Neural cell (in vitro differentiated cells): ENCODE data around the gene LIMCH1. TPM values are rescaled to one million over a fixed set of nuclear protein-coding genes. Genes with fewer than 3 reads are reported as not detected.
A peak's percentile ranks its signal among the peaks of the same experiment; 100 is the strongest.

Experiments
- H2AFZ ChIP-seq: fragments of 200-600, 300-800 bp; sonication (generic), shearing (Covaris generic); 2 replicates; pipeline ENCODE4 v1.6.0; 2014; ENCODE audit warnings: low read depth, mild to moderate bottlenecking, antibody characterized with exemption, low read length, moderate library complexity
- H3F3A ChIP-seq: fragments of 200-600 bp; shearing (Covaris generic); 2 replicates; pipeline ENCODE4 v1.6.1; 2016; ENCODE audit warnings: mild to moderate bottlenecking, moderate library complexity, mixed read lengths, antibody characterized with exemption, low read length; ENCODE audit not compliant: insufficient read depth, poor library complexity, severe bottlenecking
- H3K27ac ChIP-seq: fragments of 200-600, 300-800 bp; sonication (generic), shearing (Covaris generic); 2 replicates; pipeline ENCODE4 v1.5.1; 2014; ENCODE audit warnings: mild to moderate bottlenecking, low read length, moderate library complexity
- H3K27me3 ChIP-seq: fragments of 300-800, 200-600 bp; sonication (generic), shearing (Covaris generic); 2 replicates; pipeline ENCODE4 v1.6.0; 2014; ENCODE audit warnings: mild to moderate bottlenecking, low read depth, low read length, moderate library complexity; ENCODE audit not compliant: insufficient read depth
- H3K36me3 ChIP-seq: fragments of 300-800, 200-600 bp; sonication (generic), shearing (Covaris generic); 2 replicates; pipeline ENCODE4 v1.5.1; 2014; ENCODE audit warnings: mild to moderate bottlenecking, antibody characterized with exemption, low read length, moderate library complexity; ENCODE audit not compliant: insufficient read depth
- H3K4me2 ChIP-seq: fragments of 300-800, 200-600 bp; sonication (generic), shearing (Covaris generic); 2 replicates; pipeline ENCODE4 v1.6.0; 2014; ENCODE audit warnings: mild to moderate bottlenecking, low read length
- H3K4me3 ChIP-seq: fragments of 300-800, 200-600 bp; sonication (generic), shearing (Covaris generic); 2 replicates; pipeline ENCODE4 v1.5.1; 2014; ENCODE audit warnings: mild to moderate bottlenecking, low read length, moderate library complexity
- H3K79me2 ChIP-seq: fragments of 200-600 bp; shearing (Covaris generic); replicated peaks from 2 replicates; pipeline ENCODE4 v1.6.0; 2014; ENCODE audit warnings: mild to moderate bottlenecking, low read length, moderate library complexity; ENCODE audit not compliant: insufficient read depth
- H3K9ac ChIP-seq: fragments of 300-800, 200-600 bp; sonication (generic), shearing (Covaris generic); 2 replicates; pipeline ENCODE4 v1.6.1; 2016; ENCODE audit warnings: mild to moderate bottlenecking, low read length, mixed read lengths
- H3K9me2 ChIP-seq: fragments of 200-600 bp; shearing (Covaris generic); 2 replicates; pipeline ENCODE4 v1.6.1; 2016; ENCODE audit warnings: mild to moderate bottlenecking, low read length, mixed read lengths; ENCODE audit not compliant: insufficient read depth
- H3K9me3 ChIP-seq: fragments of 200-600, 300-800 bp; sonication (generic), shearing (Covaris generic); 2 replicates; pipeline ENCODE4 v1.6.1; 2016; ENCODE audit warnings: mild to moderate bottlenecking, mixed run types, low read length, moderate library complexity, mixed read lengths
- H4K20me1 ChIP-seq: fragments of 200-600 bp; shearing (Covaris generic); 2 replicates; pipeline ENCODE4 v1.6.1; 2016; ENCODE audit warnings: mild to moderate bottlenecking, mixed run types; ENCODE audit not compliant: insufficient read depth
- CTCF ChIP-seq: fragments of 450-650 bp; IDR thresholded peaks from 2 replicates; pipeline ENCODE4 v1.5.1; 2014; ENCODE audit warnings: antibody characterized with exemption, mild to moderate bottlenecking, moderate library complexity; ENCODE audit not compliant: poor library complexity, severe bottlenecking
- EP300 ChIP-seq: fragments of 450-650 bp; conservative IDR thresholded peaks from 2 replicates; pipeline ENCODE4 v1.6.1; 2014; ENCODE audit warnings: antibody characterized with exemption, mild to moderate bottlenecking, moderate library complexity; ENCODE audit not compliant: poor library complexity, severe bottlenecking
- EZH2 ChIP-seq: fragments of 200-600, 300-800 bp; shearing (Covaris generic), sonication (generic); IDR thresholded peaks from 2 replicates; pipeline ENCODE4 v1.6.1; 2014; ENCODE audit warnings: antibody characterized with exemption, low read length, borderline replicate concordance, mild to moderate bottlenecking; ENCODE audit not compliant: insufficient read depth, poor library complexity, severe bottlenecking
- MXI1 ChIP-seq: fragments of 450-650 bp; conservative IDR thresholded peaks from 2 replicates; pipeline ENCODE4 v1.6.1; 2014; ENCODE audit warnings: antibody characterized with exemption, mild to moderate bottlenecking; ENCODE audit not compliant: poor library complexity, severe bottlenecking
- POLR2AphosphoS5 ChIP-seq: IDR thresholded peaks from 2 replicates; pipeline ENCODE4 v1.6.1; 2012
- RAD21 ChIP-seq: fragments of 450-650 bp; conservative IDR thresholded peaks from 2 replicates; pipeline ENCODE4 v1.6.1; 2014; ENCODE audit warnings: antibody characterized with exemption, mild to moderate bottlenecking, moderate library complexity
- REST ChIP-seq: IDR thresholded peaks from 2 replicates; pipeline ENCODE4 v1.6.1; 2012; ENCODE audit warnings: borderline replicate concordance
- SMC3 ChIP-seq: fragments of 450-650 bp; conservative IDR thresholded peaks from 2 replicates; pipeline ENCODE4 v1.6.1; 2014; ENCODE audit warnings: antibody characterized with exemption, mild to moderate bottlenecking, moderate library complexity; ENCODE audit not compliant: poor library complexity
- TAF1 ChIP-seq: IDR thresholded peaks from 2 replicates; pipeline ENCODE4 v1.6.1; 2012; ENCODE audit warnings: low read depth
- polyA plus RNA-seq: library from polyadenylated mRNA; depleted of rRNA; stranded (reverse); fragments of >200 nt; gene quantifications from 2 replicates; pipeline ENCODE4 v1.2.3, GENCODE V29; 2014

The LIMCH1 gene
- polyA plus RNA-seq, 1 donor from 2014 or later, result 9.1 TPM

GRCh38 chr4:41569961-41570360 lies 32.0 kb downstream of the LIMCH1 start:
- Histone ChIP-seq H3K4me3 (no peak overlapping the region), H3K9me3 (no peaks in the 10 kb centered on the region), H3F3A (no peaks in the 10 kb centered on the region), H2AFZ (no peak overlapping the region), H3K79me2 (no peaks in the 10 kb centered on the region), H3K36me3 (no peaks in the 10 kb centered on the region), H3K9me2 (no peaks in the 10 kb centered on the region), H3K9ac (no peak overlapping the region), H3K27me3 (no peaks in the 10 kb centered on the region), H3K27ac (no peak overlapping the region), H3K4me2 (no peak overlapping the region), H4K20me1 (no peaks in the 10 kb centered on the region)
- TF ChIP-seq CTCF (peak; percentile 11), MXI1 (no peak), POLR2AphosphoS5 (peak; percentile 15), REST (no peak), EP300 (peak; percentile 22)

DNA sequence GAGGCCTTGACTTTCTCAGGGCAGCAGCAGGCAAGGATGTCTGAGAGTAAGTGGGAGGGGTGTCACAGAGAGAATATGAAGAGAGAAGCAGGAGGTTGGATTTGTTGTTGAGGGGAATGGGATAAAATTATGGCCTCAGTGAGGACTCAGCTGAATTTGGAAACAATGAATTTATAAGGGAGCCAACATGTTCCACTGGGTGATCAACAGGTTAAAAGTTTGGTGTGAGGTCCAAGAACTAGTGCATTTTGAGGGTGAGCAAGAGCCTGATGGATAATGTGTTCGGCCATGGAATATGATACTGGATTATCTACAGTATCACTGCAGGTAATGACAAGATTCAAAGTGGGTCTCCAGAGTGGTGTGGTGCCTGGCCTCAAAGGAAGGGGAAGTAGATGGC lies 33.5 kb downstream of the LIMCH1 start:
- Histone ChIP-seq H3K9ac (no peak overlapping the region), H3K9me3 (no peaks in the 10 kb centered on the region), H4K20me1 (no peaks in the 10 kb centered on the region), H3K4me2 (no peak overlapping the region), H3F3A (no peaks in the 10 kb centered on the region), H3K36me3 (no peaks in the 10 kb centered on the region), H3K79me2 (no peaks in the 10 kb centered on the region), H3K27me3 (no peaks in the 10 kb centered on the region), H3K9me2 (no peaks in the 10 kb centered on the region), H2AFZ (no peak overlapping the region), H3K27ac (no peak overlapping the region), H3K4me3 (no peak overlapping the region)
- no peak for TF ChIP-seq SMC3
- no peak for TF ChIP-seq EP300
- TF ChIP-seq POLR2AphosphoS5, result no peak
- TF ChIP-seq RAD21, result no peak
- TF ChIP-seq REST, result no peak
- TF ChIP-seq TAF1, result no peak
- no peak for TF ChIP-seq CTCF
- TF ChIP-seq EZH2, result no peak
- TF ChIP-seq MXI1, result no peak
